Activated naive CD4-positive, alpha-beta T cell treated with anti-CD3 and anti-CD28 coated beads for 36 hours (primary cell): ENCODE measurements around the gene PFKP. TPM values are rescaled to one million over a fixed set of nuclear protein-coding genes. Genes with fewer than 3 reads are reported as not detected.

Experiments
- CTCF ChIA-PET: fragments of 350-600 bp; sonication (Branson Sonifier 250); formaldehyde crosslinking; loops from one replicate; lab custom pipeline; 2021; ENCODE audit warnings: antibody characterized with exemption; lab: Charles Lee
- DNase-seq: peaks from one replicate; pipeline ENCODE4 v3.0.0-alpha.2; 2020
- H3K27ac Mint-ChIP-seq: one replicate; pipeline ENCODE4 v1.8.0; 2021; ENCODE audit warnings: mild to moderate bottlenecking, mixed read lengths
- H3K27me3 Mint-ChIP-seq: one replicate; pipeline ENCODE4 v1.8.0; 2021; ENCODE audit warnings: low read depth, mixed read lengths
- H3K36me3 Mint-ChIP-seq: one replicate; pipeline ENCODE4 v1.8.0; 2021; ENCODE audit warnings: low read depth, mixed read lengths
- H3K4me1 Mint-ChIP-seq: one replicate; pipeline ENCODE4 v1.8.0; 2021; ENCODE audit warnings: low read depth, mixed read lengths
- H3K4me3 Mint-ChIP-seq: one replicate; pipeline ENCODE4 v1.8.0; 2021; ENCODE audit warnings: mild to moderate bottlenecking, moderate library complexity, mixed read lengths
- H3K9me3 Mint-ChIP-seq: one replicate; pipeline ENCODE4 v1.8.0; 2021; ENCODE audit warnings: mixed read lengths
- intact Hi-C: fragments of 100-400 bp; cut with micrococcal nuclease; formaldehyde crosslinking; loops from one replicate; pipeline ENCODE4 v1.15.1; 2023
- total RNA-seq, 2 experiments: library from RNA; stranded (reverse); gene quantifications; one replicate each; pipeline ENCODE4 v1.2.3, GENCODE V29; 2021

The PFKP gene
- total RNA-seq, 2 experiments from 2014 or later = 96.2 to 99.7 TPM

DNA sequence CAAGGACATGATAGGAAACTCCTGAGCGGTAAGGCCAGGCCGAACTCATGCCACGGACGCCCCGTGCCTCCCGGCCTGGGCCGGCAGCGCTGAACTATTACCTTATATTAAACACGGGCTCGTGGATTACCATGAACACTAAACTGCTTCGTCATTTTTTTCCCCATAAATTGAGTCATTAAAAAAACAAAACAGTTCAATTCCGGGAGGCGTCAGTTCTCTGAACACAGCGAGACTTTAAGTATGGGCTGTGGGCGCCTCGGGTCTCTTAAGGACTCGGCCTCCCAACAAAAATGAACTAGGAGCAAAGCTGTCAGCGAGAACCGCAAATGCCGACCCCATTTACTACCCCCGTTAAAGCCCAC lies 104.7 kb downstream of the PFKP start:
- DNase-seq = peak; percentile 34
- Mint-ChIP-seq H3K27me3 (no peaks in the 10 kb centered on the region), H3K4me3 (peak overlapping the region; percentile 85), H3K27ac (peak overlapping the region; percentile 86), H3K9me3 (no peaks in the 10 kb centered on the region), H3K36me3 (peaks cover 19% of the 10 kb centered on the region), H3K4me1 (peaks cover 23% of the 10 kb centered on the region)
- CTCF ChIA-PET = no interaction called here
- intact Hi-C loops = loop anchor here (1.0 kb wide), 4 partner anchors 14 to 613 kb away; partner anchors contain the start of gene KLF6

DNA sequence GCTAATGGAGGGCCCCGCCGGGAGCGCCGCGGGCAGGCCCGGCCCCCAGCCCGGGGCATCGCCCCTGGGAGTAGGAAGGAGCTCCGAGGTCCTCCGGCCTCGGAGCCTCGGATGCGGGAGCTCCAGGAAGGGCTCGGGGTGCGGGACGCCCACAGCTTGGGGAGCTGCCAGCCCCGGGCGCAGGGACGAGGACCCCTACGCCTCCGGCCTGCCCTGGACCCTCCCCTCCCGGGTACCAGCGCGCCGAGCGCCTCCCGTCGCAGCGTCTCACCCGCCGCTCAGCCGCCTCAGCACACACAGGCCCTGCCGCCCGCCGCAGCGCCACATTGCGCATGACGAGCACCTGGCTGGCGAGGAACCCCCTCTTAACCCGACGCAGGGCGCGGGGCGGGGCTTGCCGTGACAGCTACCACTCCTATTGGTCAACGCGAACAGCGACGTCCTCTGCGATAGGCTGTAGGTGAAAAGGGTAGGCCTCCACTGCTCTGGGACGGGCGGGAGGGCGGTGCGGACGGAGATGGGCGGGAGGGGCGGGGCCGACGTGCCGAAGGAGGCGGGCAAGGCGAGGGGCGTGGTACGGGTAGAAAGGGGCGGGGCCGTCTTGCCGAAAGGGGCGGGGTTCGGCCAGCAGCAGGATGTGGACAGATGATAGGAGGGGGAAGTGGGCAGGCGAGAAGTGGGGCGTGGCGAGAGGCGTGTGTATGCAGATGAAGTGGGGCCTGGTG lies 105.3 kb downstream of the PFKP start, which contains the start of gene PITRM1:
Gene PITRM1, minus strand, starts transcription at position 337 of the 725 bp plus-strand sequence. Its CDS starts 10 bp downstream, at position 327.
- Mint-ChIP-seq H3K27me3 (no peaks in the 10 kb centered on the region), H3K27ac (peak within 1 kb of the TSS; percentile 89), H3K4me1 (peaks cover 23% of the 10 kb centered on the region), H3K4me3 (peak within 1 kb of the TSS; percentile 87), H3K9me3 (no peaks in the 10 kb centered on the region), H3K36me3 (peaks cover 17% of the 10 kb centered on the region)
- DNase-seq = peak; percentile 99
- intact Hi-C loops = loop anchor here (1.0 kb wide), 4 partner anchors 14 to 613 kb away; partner anchors contain the start of gene KLF6
- CTCF ChIA-PET = no interaction called here

DNA sequence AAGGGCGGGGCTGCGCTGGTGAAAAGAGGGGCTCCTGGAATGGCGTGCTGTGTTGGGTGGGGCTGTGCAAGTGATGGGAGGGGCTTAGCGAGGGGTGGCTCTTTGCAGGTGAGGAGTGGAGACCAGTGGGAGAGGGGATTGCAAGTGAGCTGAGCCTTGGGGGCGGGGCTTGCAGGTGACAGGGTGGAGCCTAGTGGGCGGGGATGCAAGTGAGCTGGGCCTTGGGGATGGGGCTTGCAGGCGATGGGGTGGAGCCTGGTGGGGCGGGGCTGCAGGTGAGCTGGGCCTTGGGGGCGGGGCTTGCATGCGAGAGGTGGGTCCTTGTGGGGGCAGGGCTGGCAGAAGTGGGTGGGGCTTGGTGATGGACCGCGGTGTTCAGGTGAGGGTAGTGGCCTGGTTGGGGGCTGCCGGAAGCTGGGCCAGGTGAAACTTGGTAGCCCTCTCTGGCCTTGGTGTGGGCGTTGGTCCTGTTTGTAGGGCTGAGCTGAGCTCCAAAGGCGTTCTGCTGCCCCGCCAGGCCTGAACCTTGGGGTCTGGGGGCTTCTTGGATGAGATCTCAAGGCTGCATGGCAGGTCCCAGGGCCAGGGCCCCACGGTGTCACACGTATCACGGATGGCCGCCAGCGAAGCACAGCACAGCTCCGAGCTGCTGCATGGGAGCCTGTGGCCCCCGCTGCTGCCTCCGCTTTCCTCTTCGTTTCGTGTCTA lies 106.0 kb downstream of the PFKP start:
- DNase-seq = no peak
- CTCF ChIA-PET = no interaction called here
- Mint-ChIP-seq H3K27ac (peak overlapping the region; percentile 89), H3K27me3 (no peaks in the 10 kb centered on the region), H3K9me3 (no peaks in the 10 kb centered on the region), H3K36me3 (peaks cover 12% of the 10 kb centered on the region), H3K4me1 (peaks cover 23% of the 10 kb centered on the region), H3K4me3 (peak overlapping the region; percentile 87)
- intact Hi-C loops = no loop called here

DNA sequence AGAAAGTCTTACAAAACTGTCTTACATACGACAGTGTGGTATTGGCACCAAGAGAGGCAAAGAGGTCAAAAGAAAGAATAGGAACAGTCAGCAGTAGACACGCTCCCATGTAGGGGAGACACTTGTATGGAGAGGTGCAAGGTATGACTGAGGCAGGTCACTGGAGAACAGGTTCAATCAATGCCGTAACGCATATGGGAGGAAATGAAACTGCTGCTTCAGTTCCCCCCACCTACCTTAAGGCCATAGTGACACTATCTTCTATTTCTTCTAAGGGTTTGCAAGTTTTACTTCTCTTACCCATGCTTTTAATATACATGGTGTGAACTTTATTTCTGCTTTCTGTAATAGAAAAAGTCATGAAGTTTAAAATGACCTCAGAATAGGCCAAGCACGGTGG lies 110.7 kb downstream of the PFKP start:
- Mint-ChIP-seq H3K27ac (no peak overlapping the region), H3K27me3 (no peaks in the 10 kb centered on the region), H3K4me3 (no peak overlapping the region), H3K9me3 (no peaks in the 10 kb centered on the region), H3K4me1 (peaks cover 1% of the 10 kb centered on the region), H3K36me3 (no peaks in the 10 kb centered on the region)
- no peak for DNase-seq
- CTCF ChIA-PET = no interaction called here
- intact Hi-C loops = no loop called here

DNA sequence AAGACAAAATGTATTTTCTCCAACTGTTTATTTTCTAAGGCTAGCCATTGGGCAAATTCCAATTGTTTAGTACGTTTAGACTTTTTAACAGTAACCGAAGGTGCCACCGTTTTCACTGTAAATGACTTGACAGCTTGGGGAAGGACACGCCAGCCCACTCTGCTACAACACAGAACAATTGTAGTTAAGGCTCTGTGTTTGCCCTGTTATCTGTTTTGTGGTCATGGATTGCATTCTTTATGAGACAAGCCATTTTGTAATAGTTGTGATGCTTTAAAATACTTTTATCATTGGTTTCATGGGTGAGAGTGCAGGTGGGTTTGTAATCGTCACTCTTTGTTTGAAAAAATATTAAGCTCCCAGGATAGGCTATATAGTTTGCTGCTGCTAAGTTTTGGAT lies 111.8 kb downstream of the PFKP start:
- H3K4me3 Mint-ChIP-seq = no peak overlapping the region
- CTCF ChIA-PET = no interaction called here
- no peaks in the 10 kb centered on the region for H3K4me1 Mint-ChIP-seq
- no peak for DNase-seq
- no peaks in the 10 kb centered on the region for H3K9me3 Mint-ChIP-seq
- intact Hi-C loops = no loop called here
- H3K36me3 Mint-ChIP-seq = no peaks in the 10 kb centered on the region
- no peaks in the 10 kb centered on the region for H3K27me3 Mint-ChIP-seq
- no peak overlapping the region for H3K27ac Mint-ChIP-seq

DNA sequence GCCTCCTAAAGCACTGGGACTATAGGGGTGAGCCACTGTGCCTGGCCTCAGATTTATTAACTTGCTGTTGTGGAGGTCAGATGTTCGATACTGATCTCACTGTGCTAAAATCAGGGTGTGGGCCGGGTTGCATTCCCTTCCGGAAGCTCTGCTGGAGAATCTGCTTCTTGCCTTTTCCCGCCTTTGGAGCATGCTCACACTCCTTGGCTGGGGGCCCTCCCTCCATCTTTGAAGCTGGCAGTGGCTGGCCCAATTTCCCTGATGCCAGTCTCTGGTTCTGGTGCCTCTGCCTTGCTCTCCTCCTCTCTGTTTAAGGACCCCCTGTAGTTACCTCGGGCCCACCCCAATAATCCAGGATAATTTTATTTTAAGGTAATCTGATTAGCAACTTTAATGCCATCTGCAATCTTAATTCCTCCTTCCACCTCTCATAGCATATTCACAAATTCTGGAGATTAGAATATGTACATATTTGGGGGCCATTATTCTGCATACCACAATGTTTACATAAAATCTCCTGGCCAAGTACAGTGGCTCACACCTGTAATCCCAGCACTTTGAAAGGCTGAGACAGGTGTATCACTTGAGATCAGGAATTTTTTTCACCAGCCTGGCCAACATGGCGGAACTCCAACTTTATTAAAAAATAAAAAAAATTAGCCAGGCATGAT lies 113.1 kb downstream of the PFKP start:
- H3K4me1 Mint-ChIP-seq = peaks cover 6% of the 10 kb centered on the region
- DNase-seq = no peak
- CTCF ChIA-PET = interaction anchor here (0.6 kb wide), 1 partner anchor 13 kb away, joined by 3 read pairs; no protein-coding TSS in a partner anchor
- no peaks in the 10 kb centered on the region for H3K9me3 Mint-ChIP-seq
- H3K4me3 Mint-ChIP-seq = no peak overlapping the region
- no peak overlapping the region for H3K27ac Mint-ChIP-seq
- H3K27me3 Mint-ChIP-seq = no peaks in the 10 kb centered on the region
- intact Hi-C loops = no loop called here
- no peaks in the 10 kb centered on the region for H3K36me3 Mint-ChIP-seq

DNA sequence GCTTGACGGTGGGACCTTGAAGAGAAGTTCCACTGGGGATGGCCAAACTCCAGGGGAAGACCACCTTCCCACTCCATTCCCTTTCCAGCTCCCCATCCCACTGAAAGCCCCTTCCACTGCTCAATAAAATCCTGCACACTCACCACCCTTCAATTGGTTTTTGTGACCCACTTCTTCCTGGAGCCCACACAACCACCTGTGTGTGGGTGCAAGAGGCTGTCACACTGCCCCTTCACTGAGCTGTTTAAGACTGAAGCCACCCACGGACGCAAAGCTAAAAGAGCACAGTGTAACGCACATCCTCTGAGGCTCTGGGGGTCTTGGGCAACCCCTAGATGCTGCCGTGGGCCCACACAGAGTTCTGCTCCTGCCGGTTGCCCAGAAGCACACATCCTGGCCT lies 118.0 kb downstream of the PFKP start:
- Mint-ChIP-seq H3K9me3 (no peaks in the 10 kb centered on the region), H3K4me1 (peaks cover 16% of the 10 kb centered on the region), H3K4me3 (no peak overlapping the region), H3K36me3 (no peaks in the 10 kb centered on the region), H3K27me3 (peaks cover 4% of the 10 kb centered on the region), H3K27ac (no peak overlapping the region)
- DNase-seq = no peak
- CTCF ChIA-PET = interaction anchor here (0.9 kb wide), 1 partner anchor 12 kb away, joined by 3 read pairs; no protein-coding TSS in a partner anchor
- intact Hi-C loops = loop anchor here (5.0 kb wide), 2 partner anchors 233 to 258 kb away; no protein-coding TSS in a partner anchor

DNA sequence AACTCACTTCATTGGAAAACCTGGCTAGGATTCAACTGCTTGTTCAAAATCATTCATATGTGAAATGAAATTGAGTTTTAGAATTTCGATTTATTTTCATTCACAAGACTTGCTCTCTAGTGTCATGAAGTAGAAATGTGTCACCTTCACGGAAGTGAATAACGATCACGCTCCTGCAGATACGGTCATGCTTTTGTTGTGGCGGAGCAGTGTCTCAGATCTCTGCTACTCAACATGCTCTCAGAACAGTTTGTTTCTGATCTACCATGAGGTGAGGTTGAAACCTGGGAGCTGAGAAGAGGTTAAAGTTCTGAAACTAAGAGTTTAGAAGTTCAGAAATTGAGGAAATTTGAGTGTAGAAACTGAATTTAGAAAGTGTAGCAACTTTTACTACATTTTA lies 119.0 kb downstream of the PFKP start:
- Mint-ChIP-seq H3K36me3 (no peaks in the 10 kb centered on the region), H3K27ac (no peak overlapping the region), H3K9me3 (no peaks in the 10 kb centered on the region), H3K4me3 (no peak overlapping the region), H3K27me3 (peaks cover 4% of the 10 kb centered on the region), H3K4me1 (peaks cover 16% of the 10 kb centered on the region)
- peak; percentile 85 for DNase-seq
- intact Hi-C loops = loop anchor here (1.0 to 5.0 kb wide), 5 partner anchors 14 to 1466 kb away; partner anchors contain the start of gene PITRM1
- CTCF ChIA-PET = interaction anchor here (0.6 to 0.9 kb wide), 2 partner anchors 11 to 1586 kb away, joined by 3 read pairs; no protein-coding TSS in a partner anchor

Other genes starting within 250 kb of the PFKP start
- 10 to 100 TPM; 65.6 to 74.5 TPM for gene PITRM1, start 105.2 kb downstream of the PFKP start, total RNA-seq